NCI-H146 treated with DMSO at 0.1 percent for 48 hours (cell line): ENCODE measurements around the gene MGRN1.

ENCODE experiments used
- DNase-seq: peaks from one replicate; lab custom pipeline; 2025; ENCODE audit not compliant: unreplicated experiment; lab: John Stamatoyannopoulos, UW

MGRN1 gene

DNA sequence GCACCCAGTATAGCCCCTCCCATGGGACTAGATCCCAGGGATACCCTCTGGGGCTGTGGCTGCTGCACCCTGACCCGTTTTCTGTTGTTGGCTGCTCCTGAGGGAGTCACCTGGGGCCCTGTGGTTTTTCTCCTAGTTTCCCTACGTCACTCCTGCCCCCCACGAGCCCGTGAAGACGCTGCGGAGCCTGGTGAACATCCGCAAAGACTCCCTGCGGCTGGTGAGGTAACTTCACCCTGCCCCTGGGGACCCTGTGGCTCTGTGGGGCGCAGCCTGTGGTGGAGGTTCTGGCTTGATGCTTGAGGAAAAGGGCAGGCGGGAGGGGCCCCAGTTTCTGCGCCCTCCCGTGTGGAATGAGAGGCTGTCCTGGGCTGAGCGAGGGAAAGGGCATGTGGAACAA lies 27.2 kb downstream of the MGRN1 start:
- DNase-seq: no peak

DNA sequence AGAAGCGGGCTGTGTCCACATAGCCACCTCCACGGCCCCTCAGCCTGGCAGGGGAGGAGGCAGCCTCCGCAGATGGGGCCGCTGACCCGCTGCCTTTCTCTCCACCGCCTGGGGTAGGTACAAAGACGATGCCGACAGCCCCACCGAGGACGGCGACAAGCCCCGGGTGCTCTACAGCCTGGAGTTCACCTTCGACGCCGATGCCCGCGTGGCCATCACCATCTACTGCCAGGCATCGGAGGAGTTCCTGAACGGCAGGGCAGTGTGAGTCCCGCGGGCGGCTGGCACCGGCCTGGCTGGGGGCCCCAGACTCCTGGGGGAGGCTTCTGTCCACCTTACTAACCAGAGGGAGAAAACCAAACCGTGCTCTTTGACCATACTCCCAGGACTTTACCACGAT lies 27.9 kb downstream of the MGRN1 start:
- DNase-seq: no peak

DNA sequence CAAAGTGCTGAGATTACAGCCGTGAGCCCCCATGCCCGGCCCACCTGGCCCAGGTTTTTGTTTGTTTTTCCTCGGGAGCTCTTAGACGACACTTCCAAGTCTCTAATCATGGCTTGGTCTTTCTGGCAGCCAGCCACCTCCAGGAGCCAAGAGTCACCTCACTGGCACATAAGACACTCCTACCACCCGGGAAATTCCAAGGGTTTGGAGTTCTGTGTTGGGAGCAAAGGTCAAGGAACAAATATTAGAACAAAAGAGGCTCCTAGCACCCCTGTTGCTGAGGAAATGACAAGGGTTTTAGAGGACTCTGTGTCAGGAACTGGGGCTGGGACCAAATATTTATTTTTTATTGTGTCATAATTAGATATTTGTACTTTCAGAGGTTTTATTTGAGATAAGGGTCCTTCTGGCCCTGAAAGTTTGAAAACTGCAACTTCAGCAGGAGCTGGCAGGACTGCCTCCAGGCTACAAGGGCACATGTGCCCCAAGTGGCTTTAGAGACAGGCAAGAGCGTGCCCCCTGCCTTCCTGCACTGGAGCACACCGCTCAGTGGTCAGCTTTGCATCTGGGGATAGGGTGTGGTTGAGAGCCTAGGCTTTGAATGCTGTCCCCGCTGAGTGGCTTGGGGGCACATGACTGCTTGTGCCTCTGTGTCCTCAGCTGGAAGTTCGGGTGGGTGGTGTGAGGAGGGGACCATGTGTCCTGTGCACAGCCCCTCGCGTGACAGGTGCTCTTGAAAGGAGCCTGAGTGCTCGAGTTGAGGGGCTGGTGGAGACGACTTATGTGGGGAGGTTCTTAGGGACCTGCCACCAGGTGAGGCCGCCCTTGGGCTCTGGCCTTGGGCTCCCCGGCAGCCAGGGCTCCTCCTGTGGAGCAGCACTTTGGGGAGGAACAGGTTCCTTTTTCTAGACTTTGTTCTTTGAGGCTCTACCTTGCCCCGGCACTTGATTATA lies 29.7 kb downstream of the MGRN1 start:
- no peak for DNase-seq

DNA sequence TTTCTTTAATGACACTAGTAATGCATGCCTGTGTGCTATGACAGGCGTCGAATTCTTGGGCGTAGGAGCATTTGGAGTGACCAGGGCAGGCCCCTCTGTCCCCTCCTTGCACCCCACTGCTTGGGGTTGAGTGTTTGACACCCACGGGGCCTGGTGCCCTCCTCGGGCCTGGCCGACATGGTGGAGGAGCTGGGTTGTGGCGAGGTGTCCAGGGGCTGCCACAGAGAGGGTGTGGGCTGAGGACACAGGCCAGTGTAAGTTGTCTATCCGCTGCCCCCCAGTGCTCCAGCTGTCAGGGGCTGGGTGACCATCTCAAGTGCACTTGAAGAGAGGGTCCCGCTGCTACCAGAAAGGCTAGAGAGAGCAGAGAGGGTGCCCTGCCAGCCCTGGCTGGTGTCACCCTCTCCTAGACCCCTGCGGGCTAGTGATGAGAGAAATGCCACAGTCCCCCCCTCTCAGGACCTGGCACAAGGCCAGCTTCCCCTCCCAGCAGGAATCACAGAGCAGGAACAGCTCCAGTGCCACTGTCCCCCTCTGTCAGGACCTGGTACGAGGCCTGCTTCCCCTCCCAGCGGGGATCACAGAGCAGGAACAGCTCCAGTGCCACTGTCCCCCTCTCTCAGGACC lies 30.5 kb downstream of the MGRN1 start:
- DNase-seq: no peak

DNA sequence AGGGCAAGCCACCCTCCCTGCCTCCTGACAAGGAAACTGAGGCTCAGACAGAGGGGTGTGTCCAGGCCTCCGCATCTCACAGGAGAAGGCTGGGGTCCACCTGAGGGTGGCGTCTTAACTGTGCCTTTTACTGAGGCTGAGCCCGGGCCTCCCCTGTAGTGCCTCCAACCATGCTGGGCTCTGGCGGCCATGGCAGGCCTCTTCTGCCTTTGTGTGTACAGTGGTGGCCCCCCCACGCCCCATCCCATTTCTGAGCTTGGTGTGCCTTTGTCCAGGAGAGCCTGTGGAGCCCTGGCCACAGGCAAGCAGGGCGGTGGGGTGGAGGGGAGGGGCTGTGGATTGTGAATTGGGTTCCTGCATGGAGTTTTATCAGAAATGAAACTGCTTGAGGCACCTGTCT lies 31.2 kb downstream of the MGRN1 start:
- no peak for DNase-seq

DNA sequence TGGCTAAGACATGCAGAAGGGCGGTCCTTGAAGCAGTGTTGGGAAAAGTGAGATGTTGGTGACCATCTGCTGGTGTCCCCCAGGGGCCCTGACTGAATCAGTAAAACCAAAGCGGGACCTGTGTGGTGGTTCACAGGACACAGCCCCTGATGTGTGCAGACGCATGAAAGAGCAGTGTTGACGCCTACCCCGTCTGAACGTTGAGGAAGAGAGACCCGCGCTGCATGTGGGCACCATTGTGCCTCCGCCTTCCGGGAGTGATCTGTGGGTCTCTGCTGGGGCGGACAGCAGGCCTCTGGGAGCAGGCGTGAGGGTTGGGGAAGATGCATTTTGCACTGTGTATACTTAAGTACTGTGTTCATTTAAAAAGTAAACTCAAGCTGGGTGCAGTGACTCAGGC lies 31.6 kb downstream of the MGRN1 start:
- no peak for DNase-seq

DNA sequence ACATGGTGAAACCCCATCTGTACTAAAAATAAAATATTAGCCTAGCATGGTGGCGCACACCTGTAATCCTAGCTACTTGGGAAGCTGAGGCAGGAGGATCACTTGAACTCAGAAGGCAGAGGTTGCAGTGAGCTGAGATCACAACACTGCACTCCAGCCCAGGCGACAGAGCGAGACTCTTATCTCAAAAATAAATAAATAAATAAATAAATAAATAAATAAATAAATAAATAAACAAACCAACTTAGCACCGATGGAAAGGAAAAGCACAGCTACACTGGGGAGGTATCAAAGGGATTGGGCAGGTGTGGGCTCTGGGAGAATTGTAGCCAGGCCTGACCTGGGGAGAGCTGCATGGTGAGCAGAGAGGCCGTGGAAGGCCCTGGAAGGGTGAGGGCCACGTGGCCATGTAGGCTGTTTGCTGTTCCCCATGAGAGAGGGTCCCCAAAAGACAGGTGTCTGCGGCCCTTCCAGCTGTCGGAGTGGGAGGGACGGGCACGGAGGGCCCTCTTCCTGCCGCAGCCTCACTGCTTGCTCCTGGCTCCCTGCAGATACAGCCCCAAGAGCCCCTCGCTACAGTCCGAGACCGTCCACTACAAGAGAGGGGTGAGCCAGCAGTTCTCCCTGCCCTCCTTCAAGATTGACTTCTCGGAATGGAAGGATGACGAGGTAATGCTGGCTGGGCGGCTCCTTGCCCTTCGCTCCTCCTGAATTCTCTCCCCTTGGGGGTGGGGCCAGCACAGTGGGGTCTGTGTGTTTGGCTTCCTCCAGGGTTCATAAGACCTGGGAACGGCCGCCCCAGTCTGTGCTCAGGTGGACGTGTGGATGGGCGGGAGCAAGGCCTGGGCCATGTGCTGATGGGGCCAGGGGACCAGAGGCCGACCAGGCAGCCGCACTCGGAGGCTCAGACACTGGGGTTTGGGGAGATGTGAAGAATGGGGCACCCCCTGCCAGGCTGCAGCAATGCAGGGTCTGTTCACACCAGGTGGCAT lies 32.4 kb downstream of the MGRN1 start:
- DNase-seq: no peak

DNA sequence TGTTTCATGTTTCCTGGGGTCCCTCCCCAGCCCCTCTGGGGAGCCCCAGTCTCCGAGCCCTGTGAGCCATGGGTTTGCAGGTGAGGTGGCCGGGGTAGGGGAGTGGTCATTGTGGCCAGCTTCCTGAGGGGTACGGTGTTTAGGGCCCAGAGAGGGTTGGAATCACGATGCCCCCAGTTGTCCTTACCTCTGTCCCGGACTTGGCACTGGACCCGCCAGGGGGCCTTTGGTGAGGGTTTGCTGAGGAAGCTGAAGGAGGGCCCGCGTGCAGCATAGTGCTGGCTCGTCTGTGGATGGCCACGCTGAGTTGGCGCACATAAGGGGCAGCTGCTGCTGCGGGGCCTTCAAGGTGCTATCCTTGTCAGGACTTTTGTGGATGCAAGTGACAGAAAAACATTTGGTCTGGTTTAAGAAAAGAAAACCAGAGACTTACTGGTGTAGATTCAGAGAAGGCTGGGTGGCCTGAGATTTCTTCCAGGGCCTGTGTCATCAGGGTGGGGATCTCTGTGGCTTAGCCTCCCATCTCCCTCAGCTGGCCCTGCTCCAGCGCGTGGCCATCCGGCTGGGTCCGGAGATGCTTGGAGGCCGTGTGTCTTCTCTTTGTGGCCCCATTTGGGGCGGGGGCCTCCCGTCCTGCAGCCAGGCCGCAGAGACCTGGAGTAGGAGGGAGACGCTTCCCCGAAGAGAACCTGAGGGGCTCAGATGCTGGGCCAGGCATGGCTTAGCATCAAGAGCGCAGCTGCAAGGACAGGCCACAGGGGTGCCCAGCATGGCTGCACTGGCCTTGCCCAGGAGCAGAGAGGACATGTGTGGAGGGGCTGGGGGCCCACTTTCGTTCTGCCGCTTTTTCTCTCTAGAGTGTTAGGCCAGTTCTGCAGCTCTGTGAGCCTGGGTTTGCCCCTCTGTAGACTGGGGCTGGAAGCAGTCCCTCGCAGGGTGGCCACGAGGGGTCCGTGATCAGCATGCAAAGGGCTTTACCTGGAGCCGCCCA lies 35.0 kb downstream of the MGRN1 start:
- no peak for DNase-seq

DNA sequence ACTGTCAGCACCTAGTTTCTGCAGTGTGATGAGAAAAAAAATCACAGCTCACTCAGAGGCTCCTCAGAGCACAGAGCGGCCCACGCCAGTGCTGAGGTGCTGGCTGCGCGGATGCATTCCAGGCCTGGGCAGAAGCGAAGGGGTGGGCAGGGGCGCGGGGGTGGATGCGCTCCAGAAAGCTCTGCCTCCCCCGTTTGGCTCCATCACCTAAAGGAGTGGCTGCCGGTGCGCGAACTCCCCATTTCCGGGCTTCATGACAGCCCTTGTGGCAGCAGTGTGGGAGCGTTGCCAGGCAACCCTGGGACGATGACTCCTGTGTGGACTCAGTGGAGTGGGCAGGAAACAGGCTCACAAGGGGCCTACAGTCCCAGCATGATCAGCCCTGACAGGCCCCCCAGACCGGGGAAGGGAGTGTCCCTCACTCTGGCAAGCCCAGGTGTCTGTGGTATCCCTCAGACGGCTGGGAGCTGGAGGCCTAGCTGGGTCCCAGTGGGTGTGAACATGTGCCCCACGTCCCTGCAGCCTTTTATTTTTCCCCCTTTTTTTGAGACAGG lies 35.9 kb downstream of the MGRN1 start:
- DNase-seq: no peak

DNA sequence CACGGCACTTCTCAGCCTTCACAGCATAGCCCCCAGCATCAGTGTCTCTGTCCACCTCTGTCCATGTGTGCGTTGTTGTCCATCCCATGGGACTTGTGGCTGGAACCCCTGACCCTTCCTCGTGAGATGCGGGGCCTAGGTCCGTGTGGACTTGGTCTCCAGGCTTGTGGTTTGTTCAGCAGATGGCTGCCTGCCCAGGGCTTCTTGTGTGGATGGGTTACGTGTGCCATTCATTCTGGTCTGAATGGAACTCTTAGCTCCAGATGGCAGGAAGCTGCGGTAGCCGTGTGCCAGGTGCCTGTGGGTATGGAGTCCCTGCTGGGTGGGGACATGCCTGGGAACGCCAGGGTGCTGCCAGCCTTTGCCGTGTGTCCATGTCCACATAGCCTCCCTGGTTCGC lies 37.0 kb downstream of the MGRN1 start:
- DNase-seq: no peak

DNA sequence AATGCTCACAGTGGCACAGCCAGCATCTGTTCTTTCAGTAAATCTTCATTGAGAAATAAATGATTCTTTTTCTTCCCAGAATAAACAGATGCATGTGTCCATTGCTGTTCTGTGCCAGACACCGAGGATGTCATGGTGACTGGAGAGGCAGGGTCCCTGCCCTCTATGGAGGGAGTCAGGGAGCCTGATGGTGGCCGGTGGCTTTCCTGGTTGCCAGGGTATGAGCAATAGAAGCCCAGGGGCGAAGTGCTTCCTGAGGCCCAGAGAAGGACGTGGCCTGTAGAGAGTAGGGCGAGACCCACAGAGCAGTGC lies 38.8 kb downstream of the MGRN1 start:
- DNase-seq: peak; percentile 82

DNA sequence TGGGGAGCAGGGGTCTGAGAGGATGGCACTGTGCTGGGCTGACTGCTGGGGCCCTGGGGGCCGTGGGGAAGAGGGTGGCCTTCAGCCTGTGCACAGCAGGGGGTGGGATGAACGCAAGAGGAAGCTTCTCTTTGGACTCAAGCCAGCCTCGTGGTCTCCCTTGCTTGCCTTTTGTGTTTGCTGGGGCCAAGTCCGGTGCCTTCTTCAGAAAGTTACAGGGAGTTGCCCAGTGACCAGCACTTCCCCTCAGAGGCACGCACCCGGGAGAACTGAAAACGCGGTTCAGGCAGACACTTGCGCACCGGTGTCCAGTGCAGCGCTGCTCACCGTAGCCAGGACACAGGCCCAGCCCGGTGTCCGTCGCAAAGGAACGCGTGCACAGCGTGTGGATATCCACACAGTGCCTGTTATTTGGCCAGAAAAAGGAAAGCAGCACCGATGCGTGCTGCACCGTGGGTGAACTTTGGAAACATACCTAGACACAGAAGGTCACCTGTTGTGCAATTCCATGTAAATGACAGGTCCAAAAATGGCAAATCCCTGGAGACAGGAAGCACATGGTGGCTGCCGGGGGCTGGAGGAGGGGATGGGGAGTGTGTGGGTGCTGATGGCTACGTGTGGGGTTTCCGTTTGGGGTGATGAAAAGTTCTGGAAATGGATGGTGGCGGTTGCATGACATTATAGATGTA lies 39.3 kb downstream of the MGRN1 start:
- peak; percentile 82 for DNase-seq

DNA sequence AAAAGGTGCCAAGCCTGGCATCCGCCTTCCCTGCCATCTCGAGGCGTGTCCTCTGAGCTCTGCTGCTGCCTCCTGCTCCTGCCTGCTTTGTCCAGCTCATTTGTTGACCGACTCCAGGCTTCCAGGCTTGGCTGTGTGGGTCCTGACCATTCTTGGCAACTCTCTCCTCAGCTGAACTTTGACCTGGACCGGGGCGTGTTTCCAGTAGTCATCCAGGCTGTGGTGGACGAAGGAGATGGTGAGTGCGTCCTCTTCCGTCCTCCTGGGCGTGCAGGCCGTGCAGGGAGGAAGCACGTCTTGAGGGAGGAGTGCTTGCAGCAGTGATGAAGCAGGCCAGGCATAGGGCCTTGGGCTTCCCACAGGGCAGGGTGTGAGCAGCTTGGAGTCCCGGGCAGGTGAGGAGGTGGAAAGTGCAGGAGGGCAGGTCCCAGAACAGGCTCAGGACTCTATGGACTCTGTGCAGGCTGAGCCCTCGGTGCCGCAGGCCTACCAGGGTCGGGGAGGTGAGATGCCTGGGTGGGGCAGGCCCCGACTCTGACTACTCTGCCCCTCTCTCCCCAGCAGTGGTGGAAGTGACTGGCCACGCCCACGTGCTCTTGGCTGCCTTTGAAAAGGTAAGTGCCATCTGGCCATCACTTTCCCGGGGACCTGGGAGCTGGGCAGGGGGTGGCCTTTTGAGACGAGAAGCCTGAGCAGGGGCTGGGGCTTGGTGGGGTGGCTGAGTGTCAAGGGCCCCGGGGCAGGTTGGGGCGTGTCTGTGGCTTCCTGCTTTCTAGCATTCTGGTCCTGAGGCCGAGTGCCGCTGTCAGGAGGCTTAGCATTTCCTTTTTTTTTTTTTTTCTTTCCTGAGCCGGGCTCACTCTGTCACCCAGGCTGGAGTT lies 40.2 kb downstream of the MGRN1 start:
- no peak for DNase-seq

DNA sequence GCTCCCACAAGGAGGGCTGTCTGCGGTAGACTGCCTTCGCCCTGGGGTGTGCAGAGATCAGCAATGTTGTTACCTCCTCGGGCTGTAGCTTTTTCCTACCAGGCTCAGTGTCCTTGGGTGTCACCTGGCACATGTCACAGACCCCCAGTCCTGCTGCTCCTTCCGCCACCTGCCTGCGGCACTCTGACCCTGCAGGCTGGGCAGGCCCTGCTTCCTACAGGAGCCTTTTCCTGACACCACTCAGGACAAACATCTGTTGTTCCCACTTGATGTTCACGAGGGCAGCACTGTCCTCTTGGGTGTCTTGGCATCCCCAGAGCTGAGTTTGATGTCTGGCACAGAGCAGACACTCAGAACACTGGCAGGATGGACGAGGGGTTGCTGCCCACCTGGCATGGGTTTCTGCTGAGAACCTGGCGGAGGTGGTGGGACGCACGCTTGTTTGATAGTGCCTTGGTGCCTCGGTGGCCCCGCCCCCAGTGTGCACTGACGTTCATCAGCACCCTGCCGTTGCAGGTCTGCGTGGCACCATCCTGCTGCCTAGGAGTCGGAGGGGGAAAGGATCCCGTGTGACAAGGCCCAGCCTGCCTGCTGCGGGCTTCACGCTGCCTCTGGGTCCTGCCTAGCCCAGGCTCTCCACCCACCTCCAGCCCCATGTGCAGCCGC lies 42.0 kb downstream of the MGRN1 start:
- no peak for DNase-seq

DNA sequence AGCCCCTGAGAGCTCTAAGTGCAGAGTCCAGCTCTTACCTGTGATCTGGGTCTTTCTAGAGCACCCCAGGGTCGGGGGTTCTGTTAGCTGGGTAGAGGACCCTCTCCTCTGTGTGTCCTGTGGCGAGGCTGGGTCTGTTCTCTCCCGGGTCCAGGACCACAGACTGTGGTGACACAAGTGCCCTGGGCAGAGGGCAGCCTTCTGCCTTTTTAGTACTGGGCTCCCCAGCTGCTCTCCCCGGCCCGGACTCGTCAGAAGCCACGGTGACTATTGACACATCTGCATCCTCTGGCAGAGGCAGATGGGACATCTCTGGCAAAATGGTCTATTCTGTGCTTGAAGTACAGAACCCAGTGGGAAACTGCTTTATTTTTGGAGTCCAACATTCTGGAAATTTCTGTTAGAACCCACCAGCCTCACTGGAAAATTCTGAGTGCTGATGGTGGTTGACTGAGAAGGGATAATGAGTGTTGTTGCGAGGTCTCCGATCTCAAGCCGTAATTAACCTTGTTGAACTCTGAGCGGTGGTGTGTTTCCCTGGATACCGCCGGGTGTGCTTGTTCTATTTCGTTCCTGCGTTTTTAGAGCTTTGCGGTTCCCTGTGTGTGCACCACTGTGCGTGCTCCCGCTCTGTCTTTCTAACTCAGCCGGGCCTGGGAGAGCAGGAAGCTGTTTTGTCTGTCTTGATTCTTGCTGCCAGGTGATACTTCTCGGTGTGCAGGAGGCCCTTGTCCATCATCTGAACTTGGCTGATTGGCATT lies 42.8 kb downstream of the MGRN1 start:
- no peak for DNase-seq

DNA sequence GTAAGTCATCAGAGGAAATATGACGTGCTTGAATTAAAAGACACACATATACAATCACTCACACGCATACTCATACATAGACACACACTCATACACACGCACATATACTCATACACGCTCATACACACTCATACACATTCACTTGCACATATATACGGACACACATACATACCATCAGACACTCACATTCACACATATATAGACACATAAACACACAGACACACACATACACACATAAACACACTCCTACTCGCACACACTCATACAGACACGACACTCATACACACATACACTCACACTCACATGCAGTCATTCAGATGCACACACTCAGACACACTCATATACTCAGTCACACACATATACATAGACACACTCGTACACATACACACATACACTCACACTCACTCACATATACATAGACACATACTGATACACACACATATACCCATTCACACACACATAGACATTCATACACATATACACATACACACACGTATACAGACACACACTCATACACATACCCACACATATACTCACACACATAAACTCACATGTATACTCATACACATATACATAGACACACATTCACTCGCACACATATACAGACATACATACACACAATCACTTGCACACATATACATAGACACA lies 43.8 kb downstream of the MGRN1 start:
- DNase-seq: no peak
